ENCODE measurements around the gene SPNS1. TPM values are rescaled to one million over a fixed set of nuclear protein-coding genes. Genes with fewer than 3 reads are reported as not detected.

The SPNS1 gene
- total RNA-seq, 1 donor from 2014 or later = 59.3 TPM

DNA sequence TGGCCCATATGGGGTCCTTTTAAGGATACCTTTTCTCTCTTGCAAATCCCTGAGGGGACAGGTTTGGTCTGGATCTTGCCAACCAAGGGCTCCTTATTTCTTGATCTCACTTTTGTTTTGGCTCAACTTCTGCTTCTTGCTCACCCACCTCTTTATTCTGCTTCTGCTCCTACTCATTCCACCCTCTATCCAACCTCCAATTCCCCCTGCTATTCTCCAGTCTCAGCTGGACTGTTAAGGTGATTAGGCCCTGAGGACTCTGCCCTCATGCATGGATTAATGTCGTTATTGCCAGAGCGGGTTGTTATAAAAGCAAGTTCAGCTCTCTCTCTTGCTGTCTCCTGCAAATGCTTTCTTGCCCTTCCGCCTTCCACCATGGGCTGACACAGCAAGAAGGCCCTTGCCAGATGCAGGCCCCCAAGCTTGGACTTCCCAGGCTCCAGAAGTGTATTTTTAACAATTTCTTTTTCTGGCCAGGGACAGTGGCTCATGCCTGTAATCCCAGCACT lies 40.0 kb downstream of the SPNS1 start:
- H3K9me3 ChIP-seq = no peaks in the 10 kb centered on the region
- H3K36me3 ChIP-seq = no peaks in the 10 kb centered on the region
- DNase-seq (ENCODE audit: low spot score in 2 of 2) = no peak
- intact Hi-C loops (cut with DNase I) = no loop called here
- no peak overlapping the region for H3K4me3 ChIP-seq
- no peaks in the 10 kb centered on the region for H3K27me3 ChIP-seq
- no peak for TF ChIP-seq CTCF (IDR thresholded peaks at IDR 0.05)
- H3K27ac ChIP-seq = no peak overlapping the region
- no peaks in the 10 kb centered on the region for H3K4me1 ChIP-seq

DNA sequence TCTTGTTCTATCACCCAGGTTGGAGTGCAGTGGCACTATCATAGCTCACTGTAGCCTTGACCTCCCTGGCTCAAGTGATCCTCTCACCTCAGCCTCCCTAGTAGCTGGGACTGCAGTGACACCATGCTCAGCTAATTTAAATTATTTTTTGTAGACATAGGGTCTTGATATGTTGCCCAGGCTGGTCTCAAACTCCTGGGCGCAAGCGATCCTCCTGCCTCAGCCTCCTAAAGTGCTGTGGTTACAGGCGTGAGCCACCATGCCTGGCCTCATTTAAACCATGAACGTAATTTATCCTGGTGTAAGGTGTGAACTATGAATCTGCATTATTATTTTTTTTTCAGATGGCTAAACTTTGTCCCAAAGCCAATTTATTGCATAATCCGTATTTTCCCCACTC lies 47.6 kb downstream of the SPNS1 start:
- H3K27ac ChIP-seq = no peak overlapping the region
- no peaks in the 10 kb centered on the region for H3K4me1 ChIP-seq
- intact Hi-C loops (cut with DNase I) = no loop called here
- H3K36me3 ChIP-seq = no peaks in the 10 kb centered on the region
- no peak for TF ChIP-seq CTCF (IDR thresholded peaks at IDR 0.05)
- no peaks in the 10 kb centered on the region for H3K27me3 ChIP-seq
- DNase-seq (ENCODE audit: low spot score in 2 of 2) = no peak
- no peak overlapping the region for H3K4me3 ChIP-seq
- H3K9me3 ChIP-seq = no peaks in the 10 kb centered on the region

DNA sequence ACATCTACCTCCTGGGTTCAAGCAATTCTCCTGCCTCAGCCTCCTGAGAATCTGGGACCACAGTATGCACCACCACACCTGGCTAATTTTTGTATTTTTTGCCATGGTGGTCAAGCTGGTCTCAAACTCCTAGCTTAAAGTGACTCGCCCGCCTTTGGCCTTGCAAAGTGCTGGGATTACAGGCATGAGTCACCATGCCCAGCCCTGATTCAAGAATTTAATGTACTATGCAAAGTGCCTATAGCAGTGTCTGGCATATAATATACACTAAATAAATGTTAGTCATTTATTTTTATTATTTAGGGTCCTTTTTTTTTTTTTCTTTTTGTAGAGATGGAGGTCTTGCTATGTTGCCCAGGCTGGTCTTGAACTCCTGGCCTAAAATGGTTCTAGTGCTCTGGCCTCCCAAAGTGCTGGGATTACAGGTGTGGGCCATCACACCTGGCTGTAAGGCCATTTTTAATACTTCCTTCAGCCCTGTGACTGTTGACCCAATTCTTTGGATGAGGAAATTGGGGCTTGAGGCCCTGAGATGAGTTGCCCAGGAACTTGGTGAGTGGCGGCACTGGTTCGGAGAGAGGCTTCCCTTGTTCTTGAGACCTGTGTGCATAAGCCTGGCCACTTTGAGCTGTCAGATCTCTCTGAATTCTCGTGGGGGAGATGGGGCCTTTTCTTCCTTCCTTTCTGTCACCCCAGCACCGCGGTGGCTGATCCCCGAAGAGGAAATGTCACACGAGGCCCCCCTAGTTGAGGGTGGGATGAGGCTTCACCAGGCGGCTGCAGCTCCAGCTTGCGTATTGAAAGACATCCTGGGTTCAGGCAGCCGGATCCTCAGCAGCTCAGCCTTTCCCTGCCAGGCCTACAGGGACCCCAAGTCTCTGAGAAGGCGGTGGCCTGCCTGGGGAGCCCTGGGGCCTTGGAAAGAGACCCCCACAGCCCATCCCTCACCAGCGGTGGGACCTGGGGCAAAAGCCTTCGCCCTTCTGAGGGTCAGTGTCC lies 49.0 kb downstream of the SPNS1 start:
- Histone ChIP-seq H3K27me3 (no peaks in the 10 kb centered on the region), H3K4me3 (no peak overlapping the region)

DNA sequence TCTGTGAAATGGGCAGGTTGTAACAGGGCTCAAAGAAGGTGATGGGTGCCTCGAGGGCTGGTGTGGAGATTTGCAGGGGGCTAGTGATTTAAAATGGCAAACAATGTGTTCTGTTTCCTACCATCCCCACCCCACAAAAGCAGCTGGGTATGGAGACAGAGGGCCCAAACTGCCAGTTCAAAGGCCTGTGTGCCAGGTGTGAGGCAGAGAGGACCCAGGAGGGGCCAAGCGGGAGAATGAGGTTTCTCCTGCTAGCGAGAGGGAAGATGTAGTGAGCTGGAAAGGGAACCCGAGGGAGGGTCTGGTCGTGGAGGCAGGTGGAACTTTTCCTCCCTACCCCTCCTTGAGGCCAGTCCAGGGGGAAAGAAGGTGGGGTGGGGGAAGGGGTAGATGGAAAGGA lies 49.7 kb downstream of the SPNS1 start:
- no peak for DNase-seq (ENCODE audit: low spot score in 2 of 2)

More for the DNA sequence above, 49.0 kb downstream of the SPNS1 start:
- TF ChIP-seq CTCF (IDR thresholded peaks at IDR 0.05) = no peak
- H3K4me1 ChIP-seq = no peaks in the 10 kb centered on the region
- no peak for DNase-seq (ENCODE audit: low spot score in 2 of 2)
- no peaks in the 10 kb centered on the region for H3K9me3 ChIP-seq
- H3K36me3 ChIP-seq = no peaks in the 10 kb centered on the region
- no peak overlapping the region for H3K27ac ChIP-seq
- intact Hi-C loops (cut with DNase I) = no loop called here

DNA sequence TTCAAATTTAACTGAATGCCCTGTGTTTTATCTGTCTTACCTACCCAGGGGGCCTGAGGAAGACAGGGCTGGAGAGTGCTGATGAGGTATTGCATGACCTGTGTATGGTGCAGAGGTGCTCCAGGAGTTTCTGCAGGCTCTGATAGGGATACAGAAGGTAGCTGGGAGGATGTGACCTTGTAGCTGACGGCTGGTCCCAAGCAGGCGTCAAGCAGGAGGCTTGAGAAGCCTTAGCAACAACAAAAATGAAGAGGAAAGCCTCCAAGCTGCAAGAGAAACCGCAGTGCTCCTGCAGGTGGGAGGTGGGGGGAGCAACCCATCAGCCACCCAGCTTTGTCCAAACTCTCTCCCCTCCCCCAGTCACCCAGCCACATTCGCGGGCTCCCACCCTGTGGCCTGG lies 50.6 kb downstream of the SPNS1 start:
- H3K4me1 ChIP-seq = no peaks in the 10 kb centered on the region
- H3K27ac ChIP-seq = no peak overlapping the region
- DNase-seq (ENCODE audit: low spot score in 2 of 2) = no peak
- H3K4me3 ChIP-seq = no peak overlapping the region
- no peak for TF ChIP-seq CTCF (IDR thresholded peaks at IDR 0.05)
- no peaks in the 10 kb centered on the region for H3K27me3 ChIP-seq
- H3K36me3 ChIP-seq = no peaks in the 10 kb centered on the region
- intact Hi-C loops (cut with DNase I) = no loop called here
- no peaks in the 10 kb centered on the region for H3K9me3 ChIP-seq

More for the DNA sequence above, 49.7 kb downstream of the SPNS1 start:
- Histone ChIP-seq H3K36me3 (no peaks in the 10 kb centered on the region), H3K4me3 (no peak overlapping the region), H3K4me1 (no peaks in the 10 kb centered on the region), H3K27ac (no peak overlapping the region), H3K9me3 (no peaks in the 10 kb centered on the region), H3K27me3 (no peaks in the 10 kb centered on the region)
- no peak for TF ChIP-seq CTCF (IDR thresholded peaks at IDR 0.05)
- intact Hi-C loops (cut with DNase I) = no loop called here
